NB4 (cell line): ENCODE results near the gene NCOA7.

ENCODE experiments used
- DNase-seq: peaks from one replicate; pipeline ENCODE4 v3.0.0; 2010; ENCODE audit warnings: low read depth
- H3K4me3 ChIP-seq: one replicate; pipeline ENCODE4 v1.5.1; 2011; ENCODE audit warnings: mild to moderate bottlenecking, low read depth, low read length, moderate library complexity
- CTCF ChIP-seq: IDR thresholded peaks from one replicate; pipeline ENCODE4 v1.5.1; 2012; ENCODE audit warnings: low read depth, low read length
- MAX ChIP-seq: IDR thresholded peaks from 2 replicates; pipeline ENCODE4 v1.6.1; 2011; ENCODE audit warnings: low read depth, low read length
- MYC ChIP-seq: IDR thresholded peaks from 2 replicates; pipeline ENCODE4 v1.6.1; 2011; ENCODE audit warnings: low read depth, low read length
- POLR2A ChIP-seq: IDR thresholded peaks from 2 replicates; pipeline ENCODE4 v1.6.1; 2011; ENCODE audit warnings: mild to moderate bottlenecking; ENCODE audit not compliant: insufficient read length; ENCODE audit errors: extremely low read depth

Gene NCOA7

GRCh38 chr6:125854355-125854754 lies 63.6 kb downstream of the NCOA7 start:
- H3K4me3 ChIP-seq = no peak overlapping the region
- DNase-seq = no peak
- no peak for TF ChIP-seq POLR2A
- TF ChIP-seq MAX = no peak
- no peak for TF ChIP-seq CTCF
- TF ChIP-seq MYC = no peak

- no peak for TF ChIP-seq MYC
- no peak for TF ChIP-seq CTCF
- no peak for TF ChIP-seq POLR2A
- no peak for TF ChIP-seq MAX
- DNase-seq = no peak
- H3K4me3 ChIP-seq = no peak overlapping the region
Observed at GRCh38 chr6:125855783-125856182, 65.0 kb downstream of the NCOA7 start.

GRCh38 chr6:125857846-125858245 lies 67.1 kb downstream of the NCOA7 start:
- TF ChIP-seq MYC = no peak
- no peak for TF ChIP-seq MAX
- no peak for TF ChIP-seq POLR2A
- no peak for TF ChIP-seq CTCF
- H3K4me3 ChIP-seq = no peak overlapping the region
- no peak for DNase-seq

- H3K4me3 ChIP-seq = no peak overlapping the region
- peak; percentile 35 for TF ChIP-seq CTCF
- no peak for TF ChIP-seq MYC
- no peak for TF ChIP-seq MAX
- peak; percentile 46 for DNase-seq
Observed at GRCh38 chr6:125858427-125859320, 67.9 kb downstream of the NCOA7 start.

GRCh38 chr6:125859727-125860126 lies 69.0 kb downstream of the NCOA7 start:
- H3K4me3 ChIP-seq = no peak overlapping the region
- peak; percentile 18 for DNase-seq
- TF ChIP-seq POLR2A (no peak), MAX (no peak), CTCF (no peak), MYC (no peak)
